HG02970 (cell line): ENCODE measurements around the gene CD5L.

Experiments
- ATAC-seq: cut with Tn5 transposase; IDR thresholded peaks from one replicate; pipeline ENCODE4 v1.9.1; 2021; ENCODE audit warnings: mild to moderate bottlenecking, moderate library complexity, moderate number of reproducible peaks; ENCODE audit not compliant: unreplicated experiment, low FRiP score

CD5L gene

GRCh38 chr1:157841708-157842107 is at the start of gene CD5L:
Gene CD5L (minus strand): TSS chr1:157841808. CDS start chr1:157841701, 107 bp downstream.
- ATAC-seq: no peak

DNA sequence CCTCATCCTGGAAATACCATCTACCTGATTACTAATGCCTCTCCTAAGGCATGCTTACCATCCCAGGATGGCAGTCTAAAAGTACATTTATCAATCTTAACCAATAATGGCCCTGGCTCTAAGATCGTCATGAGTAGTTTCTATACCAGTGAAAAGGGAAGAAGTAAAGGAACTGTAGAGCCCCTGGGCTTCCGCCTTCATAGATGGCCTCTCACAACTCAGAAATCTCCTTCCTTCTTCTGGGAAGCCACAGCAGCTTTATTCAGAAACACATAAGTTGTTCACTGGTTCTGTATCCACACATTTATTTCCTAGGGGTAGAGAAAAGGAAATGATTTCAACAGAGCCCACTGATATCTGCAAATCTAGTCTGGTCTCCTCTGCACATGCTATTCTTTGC is 41.0 kb upstream of the CD5L start:
- ATAC-seq: no peak

- ATAC-seq: no peak
Measured at GRCh38 chr1:157880621-157881020, 39.0 kb upstream of the CD5L start.

GRCh38 chr1:157878059-157878458 is 36.5 kb upstream of the CD5L start:
- ATAC-seq: no peak

GRCh38 chr1:157870490-157870889 is 28.9 kb upstream of the CD5L start:
- no peak for ATAC-seq

GRCh38 chr1:157868654-157869053 is 27.0 kb upstream of the CD5L start:
- no peak for ATAC-seq

- no peak for ATAC-seq
Measured at GRCh38 chr1:157862114-157863070, 20.8 kb upstream of the CD5L start.

- no peak for ATAC-seq
Measured at GRCh38 chr1:157856538-157856937, 14.9 kb upstream of the CD5L start.

- ATAC-seq: no peak
Measured at GRCh38 chr1:157852476-157852875, 10.9 kb upstream of the CD5L start.

DNA sequence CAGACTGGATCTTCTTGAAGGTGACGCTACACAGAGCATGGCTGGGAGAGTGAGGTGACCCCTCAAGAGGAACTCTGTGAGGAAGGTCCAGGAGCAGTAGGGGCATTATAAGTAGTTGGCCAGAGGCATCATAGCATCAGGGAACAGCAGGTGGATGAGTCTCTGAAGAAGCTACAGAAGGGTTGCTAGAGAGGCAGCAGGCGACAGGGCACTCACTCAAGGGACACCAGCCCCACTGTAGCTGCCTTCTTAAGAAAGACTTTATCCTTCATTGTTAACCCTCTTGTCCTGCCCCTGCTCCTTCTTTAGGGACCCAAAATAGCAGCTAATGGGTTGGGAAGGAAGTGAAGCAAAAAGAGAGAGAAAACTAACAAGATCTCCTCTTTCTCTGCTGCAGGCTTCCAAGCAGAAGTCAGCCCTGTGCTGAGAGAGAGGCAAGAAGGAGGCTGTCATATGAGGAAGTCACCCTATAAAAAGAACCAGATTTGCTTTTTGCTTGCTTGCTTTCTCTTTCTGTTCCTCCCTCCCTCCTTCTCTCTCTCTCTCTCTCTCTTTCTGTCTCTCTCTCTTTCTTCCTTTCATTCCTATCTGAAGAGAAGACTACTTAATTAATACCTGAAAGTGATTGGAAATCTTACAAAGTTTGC is 7.7 kb upstream of the CD5L start:
- no peak for ATAC-seq

- no peak for ATAC-seq
Measured at GRCh38 chr1:157844089-157844830, 2.7 kb upstream of the CD5L start.

DNA sequence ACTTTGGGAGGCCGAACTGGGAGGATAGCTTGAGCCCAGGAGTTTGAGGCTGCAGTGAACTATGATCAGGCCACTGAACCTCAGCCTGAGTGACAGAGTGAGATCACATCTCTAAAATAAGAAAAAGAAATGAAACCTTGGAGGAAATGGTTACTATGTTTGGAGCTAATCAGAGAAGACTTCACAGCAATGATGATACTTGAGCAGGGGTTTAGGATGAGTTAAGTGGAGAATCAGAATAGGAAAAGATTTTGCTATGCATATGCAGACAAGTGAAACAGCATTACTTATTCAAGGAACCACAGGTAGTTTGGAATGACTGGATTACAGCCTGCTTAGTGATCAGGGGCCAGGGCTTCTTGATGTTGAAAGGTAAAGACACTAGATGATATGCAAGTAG is 1.3 kb upstream of the CD5L start:
- ATAC-seq: no peak

DNA sequence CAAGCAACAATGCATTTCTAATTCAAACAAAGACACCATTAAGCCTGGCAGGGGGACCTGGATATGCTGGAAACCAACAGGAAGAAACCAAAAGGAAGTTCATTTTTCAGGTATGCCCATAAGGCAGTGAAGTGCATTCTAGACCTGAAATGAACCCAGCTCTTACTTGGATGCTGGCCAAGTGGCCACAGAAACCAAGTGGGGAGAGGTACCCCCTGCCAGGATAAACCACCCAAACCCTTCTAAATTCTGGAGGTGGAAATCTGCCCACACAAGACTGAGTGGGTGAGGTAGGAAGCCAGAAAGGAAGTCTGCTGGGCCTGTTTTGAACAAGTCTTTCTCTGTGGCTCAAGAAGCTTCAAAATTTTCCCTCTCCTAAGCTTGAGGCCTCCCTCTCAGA is 2.6 kb downstream of the CD5L start:
- no peak for ATAC-seq

- ATAC-seq: no peak
Measured at GRCh38 chr1:157834430-157834829, 7.2 kb downstream of the CD5L start.

GRCh38 chr1:157833145-157833544 is 8.5 kb downstream of the CD5L start:
- ATAC-seq: no peak

DNA sequence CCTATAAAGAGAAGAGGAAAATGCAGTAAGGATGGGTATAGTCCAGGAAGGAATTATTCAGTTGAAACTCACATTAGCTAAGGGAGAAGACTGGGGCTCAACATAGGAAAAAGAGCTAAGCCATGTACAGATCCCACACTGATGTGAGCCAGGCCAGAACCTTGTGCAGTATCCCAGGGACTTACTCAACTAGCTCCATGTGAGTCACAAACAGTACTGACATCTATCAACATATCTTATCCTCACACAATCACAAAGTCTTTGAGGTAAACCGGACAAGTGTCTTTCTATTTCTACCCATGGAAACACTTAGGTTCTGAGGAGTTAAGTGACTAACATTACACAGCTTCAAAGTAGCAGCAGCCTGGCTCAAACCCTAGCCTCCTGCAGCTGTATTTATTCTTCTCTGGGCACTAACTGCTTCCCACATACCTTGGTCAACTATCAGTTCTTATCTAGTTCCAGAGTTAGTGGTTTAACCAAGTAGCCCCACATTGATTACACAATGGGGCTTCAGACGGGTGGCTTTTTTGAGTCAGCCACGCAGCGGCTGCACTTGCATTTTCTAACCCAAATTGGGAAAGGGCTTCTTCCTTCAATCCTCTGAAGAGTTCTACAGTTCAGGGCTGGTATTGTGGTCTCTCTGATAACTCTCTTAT is 9.5 kb downstream of the CD5L start:
- ATAC-seq: no peak

- ATAC-seq: no peak
Measured at GRCh38 chr1:157830887-157831286, 10.7 kb downstream of the CD5L start.

DNA sequence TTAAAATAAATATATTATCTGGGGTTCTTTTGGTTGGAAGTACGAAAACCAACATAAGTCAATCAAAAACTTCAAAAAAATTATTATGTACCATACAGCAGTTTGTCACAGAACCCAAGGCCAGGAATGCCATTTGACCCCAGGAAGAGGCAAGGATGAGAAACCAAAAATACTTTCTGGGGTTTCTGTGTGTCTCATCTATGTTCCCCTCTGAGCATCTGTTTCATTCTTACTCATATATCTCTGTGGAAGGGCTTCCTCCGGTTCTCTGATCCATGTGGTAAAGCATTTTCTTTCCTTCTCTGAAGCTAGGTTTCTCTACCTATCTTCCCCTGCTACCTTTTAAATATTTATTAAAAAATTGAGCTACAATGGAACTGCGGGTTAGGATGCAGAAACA is 11.9 kb downstream of the CD5L start:
- no peak for ATAC-seq

GRCh38 chr1:157829210-157829609 is 12.4 kb downstream of the CD5L start:
- no peak for ATAC-seq

DNA sequence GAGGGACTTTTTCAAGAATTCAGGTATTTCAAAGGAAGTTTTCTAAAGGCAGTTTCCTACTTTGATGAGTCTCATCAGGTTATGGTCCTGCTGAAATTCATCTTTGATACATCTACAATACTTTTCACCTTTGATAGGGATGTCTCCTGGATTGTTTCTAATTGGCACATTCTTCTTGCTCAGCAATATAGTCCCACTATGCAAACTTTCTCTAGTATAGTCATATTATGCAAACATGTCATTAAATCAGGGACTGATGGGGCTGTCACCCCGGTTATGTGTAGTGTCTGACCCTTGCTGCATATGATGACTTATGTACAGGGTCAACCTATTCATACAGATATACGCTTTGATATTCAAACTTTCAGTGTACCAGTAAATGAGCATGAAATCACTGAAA is 21.3 kb downstream of the CD5L start:
- ATAC-seq: no peak

GRCh38 chr1:157819896-157820295 is 21.7 kb downstream of the CD5L start, which contains the start of gene FCRL1:
Gene FCRL1 (minus strand): TSS chr1:157820120. CDS start chr1:157820037, 83 bp downstream.
- no peak for ATAC-seq
